ENCODE results near the gene DNASE1L3.

Gene DNASE1L3

DNA sequence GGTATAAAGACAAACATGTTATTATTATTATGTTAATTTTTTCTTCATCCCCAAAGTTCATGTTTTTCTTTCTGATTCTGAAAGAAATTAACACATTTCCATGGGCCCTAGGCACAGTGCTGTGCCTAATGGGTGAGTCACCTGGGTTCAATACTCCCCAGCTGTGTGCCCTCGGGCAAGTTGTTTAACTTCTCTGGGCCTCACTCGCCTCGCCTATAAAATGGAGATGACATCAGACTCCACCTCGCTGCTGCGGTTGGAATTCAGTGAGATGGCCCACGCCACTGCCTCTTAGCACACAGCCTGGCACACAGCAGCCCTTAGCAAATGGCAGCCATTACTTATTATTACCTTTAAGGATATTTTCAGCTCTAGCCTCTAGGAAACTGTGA is 22.6 kb downstream of the DNASE1L3 start:
- H4K20me1 ChIP-seq (ENCODE audit: insufficient read depth): no peaks in the 10 kb centered on the region
- no peak overlapping the region for H3K4me3 ChIP-seq (IDR thresholded peaks at IDR 0.05; ENCODE audit: insufficient read depth, low read depth, low read length)
- no peaks in the 10 kb centered on the region for H3K79me2 ChIP-seq (ENCODE audit: insufficient read depth, low read depth)
- H2AFZ ChIP-seq (ENCODE audit: low read depth): no peak overlapping the region
- H3K27me3 ChIP-seq (ENCODE audit: insufficient read depth, low read depth): no peaks in the 10 kb centered on the region
- peaks cover 4% of the 10 kb centered on the region for H3K4me1 ChIP-seq (ENCODE audit: low read depth, poor library complexity, severe bottlenecking)
- no peak overlapping the region for H3K27ac ChIP-seq
- no peaks in the 10 kb centered on the region for H3K36me3 ChIP-seq (ENCODE audit: insufficient read depth)
- H3K4me2 ChIP-seq: no peak overlapping the region
- TF ChIP-seq, protein P1, sequence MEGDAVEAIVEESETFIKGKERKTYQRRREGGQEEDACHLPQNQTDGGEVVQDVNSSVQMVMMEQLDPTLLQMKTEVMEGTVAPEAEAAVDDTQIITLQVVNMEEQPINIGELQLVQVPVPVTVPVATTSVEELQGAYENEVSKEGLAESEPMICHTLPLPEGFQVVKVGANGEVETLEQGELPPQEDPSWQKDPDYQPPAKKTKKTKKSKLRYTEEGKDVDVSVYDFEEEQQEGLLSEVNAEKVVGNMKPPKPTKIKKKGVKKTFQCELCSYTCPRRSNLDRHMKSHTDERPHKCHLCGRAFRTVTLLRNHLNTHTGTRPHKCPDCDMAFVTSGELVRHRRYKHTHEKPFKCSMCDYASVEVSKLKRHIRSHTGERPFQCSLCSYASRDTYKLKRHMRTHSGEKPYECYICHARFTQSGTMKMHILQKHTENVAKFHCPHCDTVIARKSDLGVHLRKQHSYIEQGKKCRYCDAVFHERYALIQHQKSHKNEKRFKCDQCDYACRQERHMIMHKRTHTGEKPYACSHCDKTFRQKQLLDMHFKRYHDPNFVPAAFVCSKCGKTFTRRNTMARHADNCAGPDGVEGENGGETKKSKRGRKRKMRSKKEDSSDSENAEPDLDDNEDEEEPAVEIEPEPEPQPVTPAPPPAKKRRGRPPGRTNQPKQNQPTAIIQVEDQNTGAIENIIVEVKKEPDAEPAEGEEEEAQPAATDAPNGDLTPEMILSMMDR (conservative IDR thresholded peaks at IDR 0.05; ENCODE audit: low read depth, low read length): no peak
- H3K9ac ChIP-seq: no peak overlapping the region

DNA sequence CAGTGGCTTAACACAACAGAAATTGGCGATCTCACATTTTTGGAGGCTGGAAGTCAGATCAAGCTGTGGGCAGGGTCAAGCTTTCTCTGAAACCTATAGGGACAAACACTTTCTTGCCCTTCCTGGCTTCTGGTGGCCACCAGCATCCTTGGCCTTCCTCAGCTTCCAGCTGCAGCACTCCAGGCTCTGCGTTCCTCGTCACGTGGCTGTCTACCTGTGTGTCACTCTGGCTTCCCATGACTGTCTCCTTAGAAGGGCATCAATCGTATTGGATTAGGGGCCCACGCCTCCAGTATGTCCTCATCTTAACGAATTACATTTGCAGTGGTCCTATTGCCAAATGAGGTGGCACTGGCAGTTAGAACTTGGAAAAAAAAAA is 25.8 kb downstream of the DNASE1L3 start:
- Histone ChIP-seq H3K4me1 (ENCODE audit: low read depth, poor library complexity, severe bottlenecking) (peaks cover 4% of the 10 kb centered on the region), H3K27ac (no peak overlapping the region), H3K4me2 (no peak overlapping the region), H2AFZ (ENCODE audit: low read depth) (no peak overlapping the region), H3K79me2 (ENCODE audit: insufficient read depth, low read depth) (no peaks in the 10 kb centered on the region), H3K4me3 (IDR thresholded peaks at IDR 0.05; ENCODE audit: insufficient read depth, low read depth, low read length) (no peak overlapping the region), H3K36me3 (ENCODE audit: insufficient read depth) (no peaks in the 10 kb centered on the region), H3K9ac (no peak overlapping the region), H4K20me1 (ENCODE audit: insufficient read depth) (no peaks in the 10 kb centered on the region), H3K27me3 (ENCODE audit: insufficient read depth, low read depth) (no peaks in the 10 kb centered on the region)
- TF ChIP-seq, protein P1 (conservative IDR thresholded peaks at IDR 0.05; ENCODE audit: low read depth, low read length): no peak

DNA sequence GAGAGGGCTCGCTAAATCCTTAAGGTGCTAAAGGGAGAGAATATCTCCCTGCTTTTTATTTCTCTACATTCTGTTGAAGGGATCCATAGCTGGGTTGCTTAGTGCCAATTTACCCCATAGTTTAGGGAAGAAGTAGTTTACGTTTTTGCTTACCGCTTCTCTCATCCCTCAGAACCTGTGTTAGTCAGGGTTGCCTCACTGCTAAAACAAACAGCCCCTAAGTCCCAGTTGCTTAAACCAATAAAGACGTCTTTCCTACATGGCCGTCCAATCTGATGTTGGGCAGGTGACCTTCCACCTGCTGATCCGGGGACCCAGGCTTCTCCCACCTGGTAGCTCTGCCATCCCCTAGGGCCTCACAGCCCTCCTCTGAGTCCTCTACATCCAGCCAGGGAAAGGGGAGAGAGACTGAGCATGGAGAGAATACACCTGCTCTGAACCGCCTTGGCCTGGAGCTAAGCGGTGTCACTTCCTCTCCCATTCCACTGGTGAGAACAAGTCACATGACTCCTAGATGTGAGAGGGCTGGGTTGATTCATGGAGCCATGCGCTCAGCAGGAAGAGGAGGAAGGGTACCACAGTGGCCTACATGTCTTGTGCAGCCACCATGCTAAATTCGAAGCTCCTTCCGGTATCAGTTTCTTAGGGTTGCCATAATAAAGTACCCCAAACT is 26.3 kb downstream of the DNASE1L3 start:
- Histone ChIP-seq H3K4me3 (IDR thresholded peaks at IDR 0.05; ENCODE audit: insufficient read depth, low read depth, low read length) (no peak overlapping the region), H2AFZ (ENCODE audit: low read depth) (no peak overlapping the region), H4K20me1 (ENCODE audit: insufficient read depth) (no peaks in the 10 kb centered on the region), H3K4me2 (no peak overlapping the region), H3K79me2 (ENCODE audit: insufficient read depth, low read depth) (no peaks in the 10 kb centered on the region), H3K27ac (no peak overlapping the region), H3K9ac (no peak overlapping the region), H3K4me1 (ENCODE audit: low read depth, poor library complexity, severe bottlenecking) (peaks cover 4% of the 10 kb centered on the region), H3K27me3 (ENCODE audit: insufficient read depth, low read depth) (no peaks in the 10 kb centered on the region), H3K36me3 (ENCODE audit: insufficient read depth) (no peaks in the 10 kb centered on the region)
- TF ChIP-seq, protein P1 (conservative IDR thresholded peaks at IDR 0.05; ENCODE audit: low read depth, low read length): no peak

DNA sequence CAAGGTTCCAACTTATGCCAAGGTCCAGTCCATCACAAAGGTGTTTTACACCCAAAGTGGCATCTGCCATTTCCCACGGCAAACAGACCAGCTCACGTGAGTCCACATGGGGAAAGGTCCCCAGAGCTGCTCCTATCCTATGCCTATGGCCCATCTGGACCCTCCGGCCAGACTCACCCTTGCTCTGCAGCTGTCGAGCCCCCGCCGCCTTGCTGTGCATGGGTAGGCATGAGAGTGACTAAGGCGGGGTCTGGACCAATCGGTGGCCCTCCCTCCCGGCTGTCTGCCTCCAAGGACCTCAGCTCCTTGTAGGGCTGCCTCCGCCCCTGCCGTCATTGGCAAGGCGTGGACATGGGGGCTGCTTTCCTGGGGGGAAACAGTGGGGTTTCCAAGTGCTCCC is 26.9 kb downstream of the DNASE1L3 start:
- H3K4me3 ChIP-seq (IDR thresholded peaks at IDR 0.05; ENCODE audit: insufficient read depth, low read depth, low read length): no peak overlapping the region
- TF ChIP-seq, protein P1 (conservative IDR thresholded peaks at IDR 0.05; ENCODE audit: low read depth, low read length): no peak
- H3K27me3 ChIP-seq (ENCODE audit: insufficient read depth, low read depth): no peaks in the 10 kb centered on the region
- H3K9ac ChIP-seq: no peak overlapping the region
- H3K4me1 ChIP-seq (ENCODE audit: low read depth, poor library complexity, severe bottlenecking): peaks cover 4% of the 10 kb centered on the region
- H4K20me1 ChIP-seq (ENCODE audit: insufficient read depth): no peaks in the 10 kb centered on the region
- H2AFZ ChIP-seq (ENCODE audit: low read depth): no peak overlapping the region
- no peaks in the 10 kb centered on the region for H3K36me3 ChIP-seq (ENCODE audit: insufficient read depth)
- H3K79me2 ChIP-seq (ENCODE audit: insufficient read depth, low read depth): no peaks in the 10 kb centered on the region
- no peak overlapping the region for H3K27ac ChIP-seq
- H3K4me2 ChIP-seq: no peak overlapping the region

Data from KMS-11 (cell line).